Loucy (cell line): Measurements from ENCODE around the gene FER.
"Not testable (repeated sequence)": the region's sequence is repeated elsewhere in the genome, so short reads cannot be mapped to it uniquely, and the experiment has no call there.

ENCODE experiments used
- H2AFZ ChIP-seq: fragments of 200-600 bp; sonication (generic); 2 replicates; pipeline ENCODE4 v1.6.0; 2016; ENCODE audit warnings: antibody characterized with exemption, mild to moderate bottlenecking, low read length, moderate library complexity
- H3F3A ChIP-seq: fragments of 200-600 bp; 2 replicates; pipeline ENCODE4 v1.6.0; 2016; ENCODE audit warnings: antibody characterized with exemption, low read depth, mild to moderate bottlenecking
- H3K27me3 ChIP-seq: fragments of 200-600 bp; sonication (generic); 2 replicates; pipeline ENCODE4 v1.6.1; 2014; ENCODE audit warnings: low read length, mild to moderate bottlenecking; ENCODE audit not compliant: insufficient read depth, poor library complexity, severe bottlenecking
- H3K36me3 ChIP-seq: fragments of 200-600 bp; sonication (generic); 2 replicates; pipeline ENCODE4 v1.6.1; 2016; ENCODE audit warnings: low read length; ENCODE audit not compliant: insufficient read depth
- H3K4me1 ChIP-seq: fragments of 200-600 bp; sonication (generic); 2 replicates; pipeline ENCODE4 v1.5.1; 2014; ENCODE audit warnings: low read length, mild to moderate bottlenecking; ENCODE audit not compliant: insufficient read depth, poor library complexity, severe bottlenecking
- H3K4me2 ChIP-seq: fragments of 200-600 bp; sonication (generic); 2 replicates; pipeline ENCODE4 v1.6.0; 2014; ENCODE audit warnings: antibody characterized with exemption, low read length, low read depth, mild to moderate bottlenecking; ENCODE audit not compliant: poor library complexity, severe bottlenecking
- H3K4me3 ChIP-seq: fragments of 200-600 bp; sonication (generic); 2 replicates; pipeline ENCODE4 v1.5.1; 2014; ENCODE audit warnings: low read length, mild to moderate bottlenecking, mixed read lengths; ENCODE audit not compliant: poor library complexity, severe bottlenecking
- H3K79me2 ChIP-seq: fragments of 200-600 bp; sonication (generic); 2 replicates; pipeline ENCODE4 v1.6.1; 2014; ENCODE audit warnings: low read length; ENCODE audit not compliant: insufficient read depth
- H3K9ac ChIP-seq: fragments of 200-600 bp; sonication (generic); 2 replicates; pipeline ENCODE4 v1.6.0; 2014; ENCODE audit warnings: mild to moderate bottlenecking, low read depth, low read length, moderate library complexity; ENCODE audit not compliant: poor library complexity, severe bottlenecking
- H3K9me2 ChIP-seq: fragments of 200-600 bp; sonication (generic); replicated peaks from 2 replicates; pipeline ENCODE4 v1.6.1; 2016; ENCODE audit warnings: low read depth, low read length, mixed read lengths
- H3K9me3 ChIP-seq: fragments of 200-600 bp; sonication (generic); 2 replicates; pipeline ENCODE4 v1.6.1; 2014; ENCODE audit warnings: mild to moderate bottlenecking, antibody characterized with exemption, low read length, low read depth; ENCODE audit not compliant: insufficient read depth
- H4K20me1 ChIP-seq: fragments of 200-600 bp; sonication (generic); 2 replicates; pipeline ENCODE4 v1.6.0; 2014; ENCODE audit warnings: antibody characterized with exemption, low read length, mild to moderate bottlenecking; ENCODE audit not compliant: insufficient read depth, poor library complexity, severe bottlenecking
- EZH2phosphoT487 ChIP-seq: fragments of 200-600 bp; IDR thresholded peaks from 2 replicates; pipeline ENCODE4 v1.6.1; 2018; ENCODE audit warnings: antibody characterized with exemption, mild to moderate bottlenecking, moderate library complexity, borderline replicate concordance
- TF ChIP-seq, protein P1 (sequence below): fragments of 200-600 bp; sonication (generic); conservative IDR thresholded peaks from 2 replicates; pipeline ENCODE4 v1.5.1; 2014; ENCODE audit warnings: mild to moderate bottlenecking, antibody characterized with exemption, low read length

FER gene

DNA sequence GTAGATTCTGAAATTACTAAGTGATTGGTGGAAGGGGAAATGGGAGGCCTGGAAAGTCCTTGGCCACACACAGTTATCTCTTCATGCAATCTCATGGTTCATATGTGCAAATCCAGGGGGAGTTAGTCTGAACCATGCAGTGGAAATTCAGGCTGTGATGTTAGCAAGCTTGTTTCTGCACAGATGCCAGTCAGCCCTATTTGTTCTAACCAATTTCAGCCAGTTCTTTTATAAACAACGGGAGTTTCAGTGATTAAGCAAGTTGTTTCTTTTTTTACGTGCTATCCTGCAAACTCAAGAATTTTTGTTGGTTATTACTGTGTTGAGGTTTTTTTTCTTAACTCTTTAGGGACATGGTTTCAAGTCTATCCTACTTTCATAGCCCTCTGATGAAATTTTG is 298.0 kb downstream of the FER start:
- Histone ChIP-seq H3F3A (no peaks in the 10 kb centered on the region), H3K27me3 (no peaks in the 10 kb centered on the region), H3K4me3 (no peak overlapping the region), H3K9ac (no peak overlapping the region), H4K20me1 (no peaks in the 10 kb centered on the region), H3K9me2 (no peaks in the 10 kb centered on the region), H3K4me2 (no peak overlapping the region), H3K4me1 (no peaks in the 10 kb centered on the region), H3K36me3 (0 out of 2 replicates have a peak, but pooled peaks cover 2% of the 10 kb centered on the region), H2AFZ (no peak overlapping the region), H3K79me2 (no peaks in the 10 kb centered on the region), H3K9me3 (no peaks in the 10 kb centered on the region)
- TF ChIP-seq EZH2phosphoT487, result no peak
- TF ChIP-seq, protein P1, sequence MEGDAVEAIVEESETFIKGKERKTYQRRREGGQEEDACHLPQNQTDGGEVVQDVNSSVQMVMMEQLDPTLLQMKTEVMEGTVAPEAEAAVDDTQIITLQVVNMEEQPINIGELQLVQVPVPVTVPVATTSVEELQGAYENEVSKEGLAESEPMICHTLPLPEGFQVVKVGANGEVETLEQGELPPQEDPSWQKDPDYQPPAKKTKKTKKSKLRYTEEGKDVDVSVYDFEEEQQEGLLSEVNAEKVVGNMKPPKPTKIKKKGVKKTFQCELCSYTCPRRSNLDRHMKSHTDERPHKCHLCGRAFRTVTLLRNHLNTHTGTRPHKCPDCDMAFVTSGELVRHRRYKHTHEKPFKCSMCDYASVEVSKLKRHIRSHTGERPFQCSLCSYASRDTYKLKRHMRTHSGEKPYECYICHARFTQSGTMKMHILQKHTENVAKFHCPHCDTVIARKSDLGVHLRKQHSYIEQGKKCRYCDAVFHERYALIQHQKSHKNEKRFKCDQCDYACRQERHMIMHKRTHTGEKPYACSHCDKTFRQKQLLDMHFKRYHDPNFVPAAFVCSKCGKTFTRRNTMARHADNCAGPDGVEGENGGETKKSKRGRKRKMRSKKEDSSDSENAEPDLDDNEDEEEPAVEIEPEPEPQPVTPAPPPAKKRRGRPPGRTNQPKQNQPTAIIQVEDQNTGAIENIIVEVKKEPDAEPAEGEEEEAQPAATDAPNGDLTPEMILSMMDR, result no peak

- no peak overlapping the region for H3K4me3 ChIP-seq
- no peaks in the 10 kb centered on the region for H3K36me3 ChIP-seq
- H3K4me2 ChIP-seq, result no peak overlapping the region
- H3K9me3 ChIP-seq, result no peaks in the 10 kb centered on the region
- H3K27me3 ChIP-seq, result no peaks in the 10 kb centered on the region
- no peak overlapping the region for H3K9ac ChIP-seq
- H3K9me2 ChIP-seq, result no peaks in the 10 kb centered on the region
- TF ChIP-seq, protein P1, result no peak
- TF ChIP-seq EZH2phosphoT487, result no peak
- H3K4me1 ChIP-seq, result no peaks in the 10 kb centered on the region
- no peak overlapping the region for H2AFZ ChIP-seq
- no peaks in the 10 kb centered on the region for H4K20me1 ChIP-seq
- H3K79me2 ChIP-seq, result no peaks in the 10 kb centered on the region
- H3F3A ChIP-seq, result no peaks in the 10 kb centered on the region
Observed at GRCh38 chr5:109049565-109049964, 301.9 kb downstream of the FER start.

DNA sequence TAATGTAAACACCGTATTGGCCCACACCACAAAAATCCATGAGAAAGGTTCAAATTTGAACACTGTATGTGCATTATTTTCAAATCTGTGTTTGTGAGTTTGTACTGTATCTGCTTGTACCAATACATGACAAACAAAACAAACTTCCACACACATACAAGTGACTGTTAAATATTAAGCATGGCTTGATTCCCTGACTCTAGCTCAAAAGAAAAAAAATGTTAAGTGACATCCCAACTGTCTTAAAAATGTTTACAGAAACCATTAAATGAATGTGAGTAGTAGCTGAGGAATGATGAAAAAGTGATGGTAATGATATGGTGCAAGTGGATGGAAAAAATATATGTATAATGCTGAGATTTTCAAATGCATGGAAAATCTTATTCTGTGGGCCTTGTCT is 302.6 kb downstream of the FER start:
- not testable (repeated sequence) for H3K4me3 ChIP-seq, H3K9ac ChIP-seq, H3K36me3 ChIP-seq, H3K9me2 ChIP-seq, H3K27me3 ChIP-seq, H3K4me1 ChIP-seq, H3K9me3 ChIP-seq, H2AFZ ChIP-seq, H4K20me1 ChIP-seq, H3F3A ChIP-seq, H3K4me2 ChIP-seq, H3K79me2 ChIP-seq

DNA sequence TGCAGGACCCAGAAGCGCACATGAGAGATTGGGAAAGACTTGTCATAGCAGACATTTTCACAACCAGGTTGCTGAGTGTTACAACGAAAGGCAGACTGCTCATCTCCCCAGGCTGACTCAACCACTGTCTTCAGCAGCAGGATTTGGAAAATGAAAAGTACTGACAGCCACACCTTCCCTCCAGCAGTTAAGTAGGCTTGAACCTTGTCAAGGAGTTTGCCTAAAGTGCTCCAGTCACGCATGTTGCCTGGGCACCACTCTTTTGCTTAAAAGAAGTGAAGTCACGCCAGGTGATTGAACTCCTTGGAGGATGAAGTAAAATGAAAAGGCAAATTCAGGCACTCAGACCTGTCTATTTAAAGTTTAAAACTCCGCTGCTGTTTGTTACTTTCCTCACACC is 304.5 kb downstream of the FER start:
- H3K79me2 ChIP-seq, H3K9me2 ChIP-seq, H3K36me3 ChIP-seq, H4K20me1 ChIP-seq, H2AFZ ChIP-seq, H3K4me2 ChIP-seq, H3K9me3 ChIP-seq, H3F3A ChIP-seq, H3K27me3 ChIP-seq, H3K9ac ChIP-seq, H3K4me3 ChIP-seq, H3K4me1 ChIP-seq: not testable (repeated sequence)
